ENCODE data around the gene C12orf42. TPM values are rescaled to one million over a fixed set of nuclear protein-coding genes. Genes with fewer than 3 reads are reported as not detected.

The C12orf42 gene
- total and polyA plus RNA-seq, 8 donors, result 0.11 to 0.20 TPM; not detected in 6

DNA sequence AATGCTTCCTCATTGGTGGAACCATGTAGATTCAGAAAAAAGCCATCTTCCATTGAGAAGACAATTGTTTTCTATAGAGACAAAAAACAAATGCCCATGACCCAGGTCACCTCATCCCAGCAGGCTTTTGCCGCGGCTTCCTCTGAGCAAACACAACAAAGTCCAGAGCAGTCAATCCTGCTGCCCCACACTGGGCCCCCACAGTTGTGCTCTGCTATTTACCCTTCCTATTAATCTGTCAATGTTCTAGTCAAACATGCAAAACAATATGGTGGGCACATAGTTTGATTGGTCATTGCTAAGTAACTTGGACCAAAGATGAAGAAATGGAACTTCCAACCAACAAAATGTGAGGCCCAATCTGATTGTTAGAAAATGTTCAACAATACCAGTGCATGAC lies 20.7 kb downstream of the C12orf42 start:
- TF ChIP-seq, protein P1, sequence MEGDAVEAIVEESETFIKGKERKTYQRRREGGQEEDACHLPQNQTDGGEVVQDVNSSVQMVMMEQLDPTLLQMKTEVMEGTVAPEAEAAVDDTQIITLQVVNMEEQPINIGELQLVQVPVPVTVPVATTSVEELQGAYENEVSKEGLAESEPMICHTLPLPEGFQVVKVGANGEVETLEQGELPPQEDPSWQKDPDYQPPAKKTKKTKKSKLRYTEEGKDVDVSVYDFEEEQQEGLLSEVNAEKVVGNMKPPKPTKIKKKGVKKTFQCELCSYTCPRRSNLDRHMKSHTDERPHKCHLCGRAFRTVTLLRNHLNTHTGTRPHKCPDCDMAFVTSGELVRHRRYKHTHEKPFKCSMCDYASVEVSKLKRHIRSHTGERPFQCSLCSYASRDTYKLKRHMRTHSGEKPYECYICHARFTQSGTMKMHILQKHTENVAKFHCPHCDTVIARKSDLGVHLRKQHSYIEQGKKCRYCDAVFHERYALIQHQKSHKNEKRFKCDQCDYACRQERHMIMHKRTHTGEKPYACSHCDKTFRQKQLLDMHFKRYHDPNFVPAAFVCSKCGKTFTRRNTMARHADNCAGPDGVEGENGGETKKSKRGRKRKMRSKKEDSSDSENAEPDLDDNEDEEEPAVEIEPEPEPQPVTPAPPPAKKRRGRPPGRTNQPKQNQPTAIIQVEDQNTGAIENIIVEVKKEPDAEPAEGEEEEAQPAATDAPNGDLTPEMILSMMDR (IDR thresholded peaks at IDR 0.05), result no peak
- H3K4me3 ChIP-seq, result no peak overlapping the region
- no peak overlapping the region for H3K27ac ChIP-seq
- H3K4me1 ChIP-seq, result no peaks in the 10 kb centered on the region
- DNase-seq, result no peak
- peaks cover 0 to 23% of the 10 kb centered on the region in 2 donors for H3K9me3 ChIP-seq
- ATAC-seq, result no peak
- no peaks in the 10 kb centered on the region for H3K36me3 ChIP-seq
- H3K27me3 ChIP-seq, result no peaks in the 10 kb centered on the region
- intact Hi-C loops (cut with DNase I), result no loop called here

DNA sequence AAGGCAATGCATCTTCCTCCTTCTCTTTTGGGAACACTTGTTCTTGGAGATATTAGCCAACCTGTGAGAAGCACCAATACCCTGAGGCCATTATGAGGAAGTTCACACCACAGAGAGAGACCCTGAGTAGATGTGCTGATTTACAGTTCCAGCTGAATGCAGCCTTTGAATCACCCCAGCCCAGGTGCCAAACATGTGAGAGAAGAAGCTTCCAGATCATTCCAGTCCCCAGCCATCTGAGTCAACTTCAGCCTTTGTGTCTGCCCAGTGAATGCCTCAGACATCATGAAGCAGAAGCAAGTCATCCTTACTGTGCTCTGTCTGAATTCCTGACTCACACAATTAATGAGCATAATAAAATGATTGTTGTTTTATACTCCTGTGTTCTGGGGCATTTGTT lies 25.1 kb downstream of the C12orf42 start:
- DNase-seq (no peak), ATAC-seq (no peak)
- Histone ChIP-seq H3K27me3 (no peaks in the 10 kb centered on the region), H3K4me3 (no peak overlapping the region), H3K36me3 (no peaks in the 10 kb centered on the region), H3K4me1 (no peaks in the 10 kb centered on the region), H3K9me3 (no peaks in the 10 kb centered on the region), H3K27ac (no peak overlapping the region)
- TF ChIP-seq, protein P1 (IDR thresholded peaks at IDR 0.05), result no peak
- intact Hi-C loops (cut with DNase I), result no loop called here

- Histone ChIP-seq H3K27ac (no peak overlapping the region), H3K9me3 (no peaks in the 10 kb centered on the region), H3K4me3 (no peak overlapping the region), H3K27me3 (no peaks in the 10 kb centered on the region), H3K36me3 (no peaks in the 10 kb centered on the region), H3K4me1 (no peaks in the 10 kb centered on the region)
- intact Hi-C loops (cut with DNase I), result no loop called here
- DNase-seq (no peak), ATAC-seq (no peak)
- TF ChIP-seq, protein P1 (IDR thresholded peaks at IDR 0.05), result no peak
Measured at GRCh38 chr12:103469719-103470118, 26.0 kb downstream of the C12orf42 start.

DNA sequence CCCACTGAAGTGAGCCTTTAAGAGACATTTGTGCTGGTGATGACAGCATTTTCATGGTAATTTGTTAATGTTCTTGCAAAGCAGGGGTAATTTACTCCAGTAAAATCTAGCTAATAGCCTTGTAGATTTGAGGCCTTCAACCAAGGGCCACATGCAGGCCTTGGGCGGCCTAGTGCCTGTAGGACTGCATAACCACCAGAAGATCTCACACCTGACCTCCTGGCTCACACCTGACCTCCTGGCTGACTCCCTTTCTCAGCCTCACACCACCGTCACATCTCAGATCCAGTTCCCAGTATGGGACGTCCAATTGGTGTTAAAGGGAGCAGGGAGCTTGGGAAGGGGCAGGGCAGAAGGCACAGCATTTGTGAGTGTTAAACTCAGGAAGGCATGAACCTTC lies 26.9 kb downstream of the C12orf42 start:
- Histone ChIP-seq H3K27me3 (no peaks in the 10 kb centered on the region), H3K9me3 (peaks cover 0 to 6% of the 10 kb centered on the region in 2 donors), H3K4me1 (no peaks in the 10 kb centered on the region), H3K27ac (no peak overlapping the region), H3K36me3 (no peaks in the 10 kb centered on the region), H3K4me3 (no peak overlapping the region)
- ATAC-seq, result no peak
- TF ChIP-seq, protein P1 (IDR thresholded peaks at IDR 0.05), result no peak
- intact Hi-C loops (cut with DNase I), result no loop called here
- no peak for DNase-seq

DNA sequence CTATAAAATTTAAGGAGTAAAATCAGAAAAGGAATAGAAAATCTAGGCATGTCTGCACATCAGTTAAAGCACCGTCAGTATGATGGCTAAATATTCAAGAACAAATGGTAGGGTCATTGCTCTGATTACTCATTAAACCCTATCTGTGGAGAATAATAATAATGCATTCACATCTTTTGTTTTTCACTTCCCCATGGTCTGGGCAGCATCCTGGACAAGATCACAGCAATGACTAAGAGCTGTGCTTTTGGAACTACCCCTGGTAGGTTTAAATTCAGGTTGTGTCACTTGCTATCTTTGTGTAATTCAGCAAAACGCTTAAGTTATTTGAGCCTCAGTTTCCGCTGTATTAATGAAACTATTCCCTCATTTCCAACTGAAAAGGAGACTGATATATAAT lies 33.1 kb downstream of the C12orf42 start:
- DNase-seq (no peak), ATAC-seq (no peak)
- H3K4me1 ChIP-seq, result no peaks in the 10 kb centered on the region
- TF ChIP-seq, protein P1 (IDR thresholded peaks at IDR 0.05), result no peak
- intact Hi-C loops (cut with DNase I), result no loop called here
- H3K36me3 ChIP-seq, result no peaks in the 10 kb centered on the region
- H3K27ac ChIP-seq, result no peak overlapping the region
- peaks cover 0 to 8% of the 10 kb centered on the region in 2 donors for H3K9me3 ChIP-seq
- H3K27me3 ChIP-seq, result no peaks in the 10 kb centered on the region
- H3K4me3 ChIP-seq, result no peak overlapping the region

All from left lung (tissue), 10 donors.